GM19239 (cell line): ENCODE results near the gene TRIM40.
"Not testable (repeated sequence)": the region's sequence is repeated elsewhere in the genome, so short reads cannot be mapped to it uniquely, and the experiment has no call there.

Experiments used
- DNase-seq: peaks from one replicate; pipeline ENCODE4 v3.0.0; 2011; ENCODE audit warnings: low spot score; ENCODE audit not compliant: insufficient read length
- FAIRE-seq: peaks from 2 replicates; lab custom pipeline; 2011; peaks lifted over from hg19 to GRCh38; lab: Jason Lieb, UNC

Gene TRIM40

GRCh38 chr6:30160785-30161531 is 25.0 kb downstream of the TRIM40 start, which contains the start of gene TRIM10:
Gene TRIM10 (minus strand): TSS chr6:30161211. CDS start chr6:30160858, 353 bp downstream.
- FAIRE-seq, result no peak
- DNase-seq, result no peak

- FAIRE-seq, result no peak
- no peak for DNase-seq
These were observed 26.5 kb downstream of the TRIM40 start for GRCh38 chr6:30162265-30163089.

- DNase-seq (no peak), FAIRE-seq (no peak)
These were observed 27.4 kb downstream of the TRIM40 start, which contains the start of gene TRIM15 for GRCh38 chr6:30163090-30163917. Gene TRIM15 (plus strand): TSS chr6:30163546. CDS start chr6:30163685, 139 bp downstream.

GRCh38 chr6:30163918-30164654 is 28.1 kb downstream of the TRIM40 start:
- no peak for FAIRE-seq
- no peak for DNase-seq

- DNase-seq (no peak), FAIRE-seq (no peak)
These were observed 28.8 kb downstream of the TRIM40 start for GRCh38 chr6:30164714-30165113.

- DNase-seq, FAIRE-seq: not testable (repeated sequence)
These were observed 29.3 kb downstream of the TRIM40 start for GRCh38 chr6:30165238-30165637.

GRCh38 chr6:30167101-30167500 is 31.2 kb downstream of the TRIM40 start:
- DNase-seq (no peak), FAIRE-seq (no peak)

- no peak for FAIRE-seq
These were observed 32.8 kb downstream of the TRIM40 start for GRCh38 chr6:30168741-30169140.

GRCh38 chr6:30169658-30170614 is 34.0 kb downstream of the TRIM40 start:
- FAIRE-seq, result no peak
- DNase-seq, result peak; percentile 42

More at GRCh38 chr6:30168741-30169140, 32.8 kb downstream of the TRIM40 start:
- no peak for DNase-seq

- DNase-seq (no peak), FAIRE-seq (no peak)
These were observed 35.9 kb downstream of the TRIM40 start for GRCh38 chr6:30171677-30172471.

GRCh38 chr6:30172681-30173080 is 36.7 kb downstream of the TRIM40 start:
- DNase-seq, result no peak
- FAIRE-seq, result no peak

GRCh38 chr6:30175765-30176164 is 39.8 kb downstream of the TRIM40 start:
- DNase-seq, result no peak
- FAIRE-seq, result no peak

- FAIRE-seq (no peak), DNase-seq (no peak)
These were observed 42.9 kb downstream of the TRIM40 start for GRCh38 chr6:30178837-30179236.

- FAIRE-seq (no peak), DNase-seq (no peak)
These were observed 44.2 kb downstream of the TRIM40 start for GRCh38 chr6:30180145-30180544.

- FAIRE-seq (no peak), DNase-seq (no peak)
These were observed 48.6 kb downstream of the TRIM40 start for GRCh38 chr6:30184417-30185031.

- no peak for DNase-seq
- no peak for FAIRE-seq
These were observed 50.0 kb downstream of the TRIM40 start for GRCh38 chr6:30185846-30186484.

- FAIRE-seq (no peak), DNase-seq (no peak)
These were observed 52.6 kb downstream of the TRIM40 start for GRCh38 chr6:30188541-30188940.
